ENCODE results near the gene C2CD2. TPM values are rescaled to one million over a fixed set of nuclear protein-coding genes. Genes with fewer than 3 reads are reported as not detected.

Gene C2CD2
- total and polyA plus RNA-seq, 2 donors (not counting 1 experiment from before 2014, with no cell fraction given) = 20.3 to 22.3 TPM

- Histone ChIP-seq H3K4me2 (ENCODE audit: extremely low read depth, insufficient read depth, low read length) (no peak overlapping the region), H3K4me1 (ENCODE audit: control insufficient read depth, extremely low read depth, insufficient read depth, low read length) (no peaks in the 10 kb centered on the region), H3K36me3 (ENCODE audit: control insufficient read depth, insufficient read depth, low read length) (no peaks in the 10 kb centered on the region), H4K20me1 (ENCODE audit: control insufficient read depth, extremely low read depth, insufficient read depth, low read length) (no peaks in the 10 kb centered on the region), H3K27me3 (ENCODE audit: control insufficient read depth, insufficient read depth, low read length) (no peaks in the 10 kb centered on the region), H3K27ac (ENCODE audit: insufficient read depth, low read length) (no peak overlapping the region), H3K9me3 (ENCODE audit: control insufficient read depth, insufficient read depth, low read depth, low read length) (no peaks in the 10 kb centered on the region), H2AFZ (ENCODE audit: low read length) (no peak overlapping the region), H3K79me2 (ENCODE audit: control insufficient read depth, insufficient read depth, low read length) (no peaks in the 10 kb centered on the region), H3K9ac (ENCODE audit: insufficient read depth, low read length) (no peak overlapping the region), H3K4me3 (replicated peaks in 1 of 4; ENCODE audit: control extremely low read depth in 1 of 4, insufficient read depth in 1 of 4, low read depth in 3 of 4, low read length in 4 of 4) (no peak overlapping the region)
- TF ChIP-seq EZH2 (IDR thresholded peaks at IDR 0.05; ENCODE audit: low read length, missing control alignments) (no peak), CTCF (conservative IDR thresholded peaks at IDR 0.05 in 1 of 2, IDR thresholded peaks at IDR 0.05 in 1 of 2; ENCODE audit: low read depth in 1 of 2, low read length in 2 of 2) (no peak)
- no peak for DNase-seq (ENCODE audit: low read depth in 2 of 2)
Observed at GRCh38 chr21:41846536-41846935, 107.3 kb downstream of the C2CD2 start.

GRCh38 chr21:41846033-41846317 lies 107.8 kb downstream of the C2CD2 start:
- TF ChIP-seq CTCF (conservative IDR thresholded peaks at IDR 0.05 in 1 of 2, IDR thresholded peaks at IDR 0.05 in 1 of 2; ENCODE audit: low read depth in 1 of 2, low read length in 2 of 2) (no peak), EZH2 (IDR thresholded peaks at IDR 0.05; ENCODE audit: low read length, missing control alignments) (no peak)
- H3K4me2 ChIP-seq (ENCODE audit: extremely low read depth, insufficient read depth, low read length) = no peak overlapping the region

GRCh38 chr21:41845310-41846032 lies 108.3 kb downstream of the C2CD2 start:
- DNase-seq (ENCODE audit: low read depth in 2 of 2) = peak in 1 of 2 donors; percentile 58
- no peak overlapping the region for H3K9ac ChIP-seq (ENCODE audit: insufficient read depth, low read length)
- no peak overlapping the region for H3K27ac ChIP-seq (ENCODE audit: insufficient read depth, low read length)

More at GRCh38 chr21:41846033-41846317, 107.8 kb downstream of the C2CD2 start:
- Histone ChIP-seq H3K27me3 (ENCODE audit: control insufficient read depth, insufficient read depth, low read length) (no peaks in the 10 kb centered on the region), H3K9me3 (ENCODE audit: control insufficient read depth, insufficient read depth, low read depth, low read length) (no peaks in the 10 kb centered on the region), H3K4me3 (replicated peaks in 1 of 4; ENCODE audit: control extremely low read depth in 1 of 4, insufficient read depth in 1 of 4, low read depth in 3 of 4, low read length in 4 of 4) (no peak overlapping the region), H3K36me3 (ENCODE audit: control insufficient read depth, insufficient read depth, low read length) (no peaks in the 10 kb centered on the region), H3K4me1 (ENCODE audit: control insufficient read depth, extremely low read depth, insufficient read depth, low read length) (no peaks in the 10 kb centered on the region), H3K79me2 (ENCODE audit: control insufficient read depth, insufficient read depth, low read length) (no peaks in the 10 kb centered on the region), H3K9ac (ENCODE audit: insufficient read depth, low read length) (no peak overlapping the region), H2AFZ (ENCODE audit: low read length) (no peak overlapping the region), H4K20me1 (ENCODE audit: control insufficient read depth, extremely low read depth, insufficient read depth, low read length) (no peaks in the 10 kb centered on the region), H3K27ac (ENCODE audit: insufficient read depth, low read length) (no peak overlapping the region)
- no peak for DNase-seq (ENCODE audit: low read depth in 2 of 2)

More at GRCh38 chr21:41845310-41846032, 108.3 kb downstream of the C2CD2 start:
- no peak overlapping the region for H3K4me3 ChIP-seq (replicated peaks in 1 of 4; ENCODE audit: control extremely low read depth in 1 of 4, insufficient read depth in 1 of 4, low read depth in 3 of 4, low read length in 4 of 4)
- no peak overlapping the region for H3K4me2 ChIP-seq (ENCODE audit: extremely low read depth, insufficient read depth, low read length)
- no peaks in the 10 kb centered on the region for H4K20me1 ChIP-seq (ENCODE audit: control insufficient read depth, extremely low read depth, insufficient read depth, low read length)
- H3K4me1 ChIP-seq (ENCODE audit: control insufficient read depth, extremely low read depth, insufficient read depth, low read length) = no peaks in the 10 kb centered on the region
- no peak overlapping the region for H2AFZ ChIP-seq (ENCODE audit: low read length)
- TF ChIP-seq EZH2 (IDR thresholded peaks at IDR 0.05; ENCODE audit: low read length, missing control alignments) = no peak
- no peak for TF ChIP-seq CTCF (conservative IDR thresholded peaks at IDR 0.05 in 1 of 2, IDR thresholded peaks at IDR 0.05 in 1 of 2; ENCODE audit: low read depth in 1 of 2, low read length in 2 of 2)
- H3K79me2 ChIP-seq (ENCODE audit: control insufficient read depth, insufficient read depth, low read length) = no peaks in the 10 kb centered on the region
- H3K27me3 ChIP-seq (ENCODE audit: control insufficient read depth, insufficient read depth, low read length) = no peaks in the 10 kb centered on the region
- H3K9me3 ChIP-seq (ENCODE audit: control insufficient read depth, insufficient read depth, low read depth, low read length) = no peaks in the 10 kb centered on the region
- no peaks in the 10 kb centered on the region for H3K36me3 ChIP-seq (ENCODE audit: control insufficient read depth, insufficient read depth, low read length)
